Fibroblast of mammary gland (primary cell): ENCODE results near the gene PAQR7.
"Not testable (repeated sequence)": the region's sequence is repeated elsewhere in the genome, so short reads cannot be mapped to it uniquely, and the experiment has no call there.

Source experiments
- DNase-seq: peaks from one replicate; pipeline ENCODE4 v3.0.0-alpha.2; 2010; ENCODE audit warnings: low read depth
- H3K4me3 ChIP-seq: 2 replicates; pipeline ENCODE4 v1.5.1; 2011; ENCODE audit warnings: low read depth, mild to moderate bottlenecking, low read length, moderate library complexity; ENCODE audit not compliant: control insufficient read depth
- CTCF ChIP-seq: conservative IDR thresholded peaks from 2 replicates; pipeline ENCODE4 v1.5.1; 2011; ENCODE audit warnings: low read depth, low read length, inconsistent platforms; ENCODE audit not compliant: control insufficient read depth, insufficient read depth

PAQR7 gene

GRCh38 chr1:25854554-25854953, 21.0 kb downstream of the PAQR7 start:
- TF ChIP-seq CTCF = no peak
- H3K4me3 ChIP-seq = no peak overlapping the region
- no peak for DNase-seq

GRCh38 chr1:25848531-25848930, 27.0 kb downstream of the PAQR7 start:
- no peak overlapping the region for H3K4me3 ChIP-seq
- TF ChIP-seq CTCF = no peak
- no peak for DNase-seq

- TF ChIP-seq CTCF = no peak
- H3K4me3 ChIP-seq = no peak overlapping the region
- DNase-seq = no peak
Observed at GRCh38 chr1:25847929-25848328, 27.6 kb downstream of the PAQR7 start.

- H3K4me3 ChIP-seq = no peak overlapping the region
- no peak for DNase-seq
- TF ChIP-seq CTCF = no peak
Observed at GRCh38 chr1:25845664-25846063, 29.8 kb downstream of the PAQR7 start.

- DNase-seq = no peak
- H3K4me3 ChIP-seq = no peak overlapping the region
- TF ChIP-seq CTCF = no peak
Observed at GRCh38 chr1:25844536-25845337, 30.8 kb downstream of the PAQR7 start.

GRCh38 chr1:25843483-25843882, 32.0 kb downstream of the PAQR7 start:
- no peak overlapping the region for H3K4me3 ChIP-seq
- DNase-seq = no peak
- TF ChIP-seq CTCF = no peak

- H3K4me3 ChIP-seq, DNase-seq: not testable (repeated sequence)
Observed at GRCh38 chr1:25839808-25840207, 35.7 kb downstream of the PAQR7 start.
